ENCODE measurements around the gene SLITRK5. TPM values are rescaled to one million over a fixed set of nuclear protein-coding genes. Genes with fewer than 3 reads are reported as not detected.

SLITRK5 gene
- total and polyA plus RNA-seq, 9 of the 15 experiments (the other 6 are each of a cell fraction or from before 2014, with no cell fraction given), result under 0.01 TPM; not detected in 8

DNA sequence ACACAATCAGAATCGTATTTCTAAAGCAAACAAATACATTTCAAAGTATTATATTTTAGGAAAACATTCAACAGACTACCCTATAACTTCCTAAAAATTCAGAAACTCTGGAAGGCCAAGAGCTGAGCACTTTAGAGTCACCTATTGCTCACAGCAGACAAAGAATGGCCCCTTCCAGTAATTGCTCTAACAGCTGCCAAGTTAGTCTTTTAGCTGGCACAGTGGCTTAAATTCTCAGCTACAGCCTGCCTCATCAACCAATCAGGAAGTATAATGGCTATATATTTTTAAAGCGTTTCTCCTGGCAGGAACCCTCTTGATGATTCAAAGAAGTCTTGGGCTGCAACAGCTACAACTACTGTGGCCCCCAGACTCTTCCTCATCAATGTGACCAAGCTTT, 14.9 kb upstream of the SLITRK5 start (continued):
- TF ChIP-seq, protein P1, sequence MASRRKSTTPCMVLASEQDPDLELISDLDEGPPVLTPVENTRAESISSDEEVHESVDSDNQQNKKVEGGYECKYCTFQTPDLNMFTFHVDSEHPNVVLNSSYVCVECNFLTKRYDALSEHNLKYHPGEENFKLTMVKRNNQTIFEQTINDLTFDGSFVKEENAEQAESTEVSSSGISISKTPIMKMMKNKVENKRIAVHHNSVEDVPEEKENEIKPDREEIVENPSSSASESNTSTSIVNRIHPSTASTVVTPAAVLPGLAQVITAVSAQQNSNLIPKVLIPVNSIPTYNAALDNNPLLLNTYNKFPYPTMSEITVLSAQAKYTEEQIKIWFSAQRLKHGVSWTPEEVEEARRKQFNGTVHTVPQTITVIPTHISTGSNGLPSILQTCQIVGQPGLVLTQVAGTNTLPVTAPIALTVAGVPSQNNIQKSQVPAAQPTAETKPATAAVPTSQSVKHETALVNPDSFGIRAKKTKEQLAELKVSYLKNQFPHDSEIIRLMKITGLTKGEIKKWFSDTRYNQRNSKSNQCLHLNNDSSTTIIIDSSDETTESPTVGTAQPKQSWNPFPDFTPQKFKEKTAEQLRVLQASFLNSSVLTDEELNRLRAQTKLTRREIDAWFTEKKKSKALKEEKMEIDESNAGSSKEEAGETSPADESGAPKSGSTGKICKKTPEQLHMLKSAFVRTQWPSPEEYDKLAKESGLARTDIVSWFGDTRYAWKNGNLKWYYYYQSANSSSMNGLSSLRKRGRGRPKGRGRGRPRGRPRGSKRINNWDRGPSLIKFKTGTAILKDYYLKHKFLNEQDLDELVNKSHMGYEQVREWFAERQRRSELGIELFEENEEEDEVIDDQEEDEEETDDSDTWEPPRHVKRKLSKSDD (conservative IDR thresholded peaks at IDR 0.05; ENCODE audit: low read length), result no peak
- TF ChIP-seq ATF7 (IDR thresholded peaks at IDR 0.05) (no peak), YBX1 (IDR thresholded peaks at IDR 0.05) (no peak), NFE2 (IDR thresholded peaks at IDR 0.05; ENCODE audit: low read depth) (no peak), RUNX1 (IDR thresholded peaks at IDR 0.05; ENCODE audit: low read depth) (no peak), XRCC3 (IDR thresholded peaks at IDR 0.05) (no peak)
- TF ChIP-seq, protein P2, sequence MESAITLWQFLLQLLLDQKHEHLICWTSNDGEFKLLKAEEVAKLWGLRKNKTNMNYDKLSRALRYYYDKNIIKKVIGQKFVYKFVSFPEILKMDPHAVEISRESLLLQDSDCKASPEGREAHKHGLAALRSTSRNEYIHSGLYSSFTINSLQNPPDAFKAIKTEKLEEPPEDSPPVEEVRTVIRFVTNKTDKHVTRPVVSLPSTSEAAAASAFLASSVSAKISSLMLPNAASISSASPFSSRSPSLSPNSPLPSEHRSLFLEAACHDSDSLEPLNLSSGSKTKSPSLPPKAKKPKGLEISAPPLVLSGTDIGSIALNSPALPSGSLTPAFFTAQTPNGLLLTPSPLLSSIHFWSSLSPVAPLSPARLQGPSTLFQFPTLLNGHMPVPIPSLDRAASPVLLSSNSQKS (CRISPR knock-in tag; IDR thresholded peaks at IDR 0.05), result no peak
- TF ChIP-seq, protein P3, sequence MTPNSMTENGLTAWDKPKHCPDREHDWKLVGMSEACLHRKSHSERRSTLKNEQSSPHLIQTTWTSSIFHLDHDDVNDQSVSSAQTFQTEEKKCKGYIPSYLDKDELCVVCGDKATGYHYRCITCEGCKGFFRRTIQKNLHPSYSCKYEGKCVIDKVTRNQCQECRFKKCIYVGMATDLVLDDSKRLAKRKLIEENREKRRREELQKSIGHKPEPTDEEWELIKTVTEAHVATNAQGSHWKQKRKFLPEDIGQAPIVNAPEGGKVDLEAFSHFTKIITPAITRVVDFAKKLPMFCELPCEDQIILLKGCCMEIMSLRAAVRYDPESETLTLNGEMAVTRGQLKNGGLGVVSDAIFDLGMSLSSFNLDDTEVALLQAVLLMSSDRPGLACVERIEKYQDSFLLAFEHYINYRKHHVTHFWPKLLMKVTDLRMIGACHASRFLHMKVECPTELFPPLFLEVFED (CRISPR knock-in tag; conservative IDR thresholded peaks at IDR 0.05), result no peak
